ENCODE data around the gene MICALL2.

Gene MICALL2

DNA sequence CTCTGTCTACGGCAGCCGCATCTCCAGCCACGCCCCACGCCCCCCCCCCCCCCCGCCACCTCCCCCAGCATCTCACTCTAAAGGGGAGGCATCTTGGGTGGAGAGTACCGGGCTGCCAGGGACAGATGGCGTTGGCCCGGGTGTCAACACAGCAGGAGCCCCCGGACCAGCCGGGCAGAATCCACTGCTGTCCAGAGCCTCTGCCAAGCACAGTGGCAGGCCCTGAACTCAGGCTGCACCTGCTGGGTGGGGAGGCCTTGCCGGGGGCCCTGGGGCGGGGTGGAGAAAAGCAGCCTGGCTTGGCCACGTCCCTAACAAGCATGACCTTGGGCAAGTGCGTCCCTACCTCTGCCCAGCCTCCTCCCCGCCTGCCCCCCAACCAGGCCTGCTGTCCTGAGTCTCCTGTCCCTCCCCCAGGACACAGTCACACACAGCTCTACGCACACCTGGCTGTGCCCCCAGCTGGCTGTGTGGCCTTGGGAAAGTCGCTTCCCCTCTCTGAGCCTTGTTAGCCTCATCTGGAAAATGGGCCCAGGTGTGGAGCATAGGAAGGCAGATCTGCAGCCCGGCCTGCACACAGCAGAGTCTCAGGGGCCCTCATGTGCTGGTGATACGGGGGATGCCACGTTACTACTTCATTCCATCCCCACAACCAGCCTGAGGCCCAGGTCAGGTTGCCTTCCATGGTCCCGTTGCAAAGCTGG lies 45.2 kb downstream of the MICALL2 start:
- Histone ChIP-seq H3K4me1 (ENCODE audit: control insufficient read depth in 1 of 2, insufficient read depth in 1 of 2, low read depth in 1 of 2, low read length in 1 of 2) (peaks cover 4 to 10% of the 10 kb centered on the region in 2 experiments), H3K27ac (no peak overlapping the region), H3K36me3 (no peaks in the 10 kb centered on the region), H3K4me3 (ENCODE audit: low read depth in 1 of 2, low read length in 1 of 2) (no peak overlapping the region), H3K9me3 (no peaks in the 10 kb centered on the region), H3K27me3 (peaks cover 55% of the 10 kb centered on the region)
- TF ChIP-seq, protein P1, sequence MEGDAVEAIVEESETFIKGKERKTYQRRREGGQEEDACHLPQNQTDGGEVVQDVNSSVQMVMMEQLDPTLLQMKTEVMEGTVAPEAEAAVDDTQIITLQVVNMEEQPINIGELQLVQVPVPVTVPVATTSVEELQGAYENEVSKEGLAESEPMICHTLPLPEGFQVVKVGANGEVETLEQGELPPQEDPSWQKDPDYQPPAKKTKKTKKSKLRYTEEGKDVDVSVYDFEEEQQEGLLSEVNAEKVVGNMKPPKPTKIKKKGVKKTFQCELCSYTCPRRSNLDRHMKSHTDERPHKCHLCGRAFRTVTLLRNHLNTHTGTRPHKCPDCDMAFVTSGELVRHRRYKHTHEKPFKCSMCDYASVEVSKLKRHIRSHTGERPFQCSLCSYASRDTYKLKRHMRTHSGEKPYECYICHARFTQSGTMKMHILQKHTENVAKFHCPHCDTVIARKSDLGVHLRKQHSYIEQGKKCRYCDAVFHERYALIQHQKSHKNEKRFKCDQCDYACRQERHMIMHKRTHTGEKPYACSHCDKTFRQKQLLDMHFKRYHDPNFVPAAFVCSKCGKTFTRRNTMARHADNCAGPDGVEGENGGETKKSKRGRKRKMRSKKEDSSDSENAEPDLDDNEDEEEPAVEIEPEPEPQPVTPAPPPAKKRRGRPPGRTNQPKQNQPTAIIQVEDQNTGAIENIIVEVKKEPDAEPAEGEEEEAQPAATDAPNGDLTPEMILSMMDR (IDR thresholded peaks at IDR 0.05) = no peak

DNA sequence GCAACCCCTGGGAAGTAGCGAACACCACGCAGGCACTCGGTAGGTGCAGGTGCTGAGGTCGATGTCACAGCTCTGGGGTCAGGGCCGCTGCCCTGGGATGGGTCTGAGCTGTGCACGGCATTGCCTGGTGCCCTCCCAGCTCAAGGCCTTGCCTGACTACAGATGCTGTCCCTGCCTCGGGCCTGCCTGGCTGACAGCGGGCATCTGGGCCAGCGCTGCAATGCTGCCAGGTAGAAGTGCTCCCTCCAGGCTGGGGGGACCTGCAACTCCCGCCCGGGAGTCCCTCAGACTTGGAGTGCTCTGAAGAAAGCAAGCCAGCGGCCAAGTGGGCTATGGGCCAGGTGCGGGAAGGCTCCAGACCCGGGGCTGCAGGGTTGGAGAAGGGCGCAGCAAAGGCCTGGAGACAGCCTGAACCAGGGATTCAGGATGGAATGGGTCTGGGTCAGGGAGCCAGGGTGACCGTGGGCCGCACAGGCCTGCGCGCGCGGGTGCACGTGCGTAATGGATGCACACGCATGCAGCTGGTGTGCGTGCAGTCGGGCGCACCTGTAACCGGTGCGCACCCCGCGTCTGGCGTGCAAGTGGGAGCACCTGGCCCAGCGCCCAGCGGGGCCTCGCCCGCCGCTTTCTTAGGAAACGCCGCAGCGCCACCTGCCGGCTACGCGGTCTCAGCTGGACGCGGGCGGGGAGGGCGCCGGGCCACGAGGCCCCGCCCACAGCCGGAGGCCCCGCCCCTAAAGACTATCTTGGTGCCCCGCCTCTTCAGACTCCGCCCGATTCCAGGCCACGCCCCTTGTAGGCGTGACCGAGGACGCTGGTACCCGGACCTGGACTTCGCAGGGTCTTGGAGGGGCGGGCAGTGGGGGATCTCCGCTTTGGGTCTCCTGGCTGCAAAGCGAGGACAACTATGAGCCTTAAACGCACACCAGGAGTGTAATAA lies 46.7 kb downstream of the MICALL2 start:
- H3K27ac ChIP-seq = no peak overlapping the region
- H3K27me3 ChIP-seq = peaks cover 54% of the 10 kb centered on the region
- TF ChIP-seq, protein P1 (IDR thresholded peaks at IDR 0.05) = peak; percentile 40
- no peaks in the 10 kb centered on the region for H3K36me3 ChIP-seq
- H3K4me3 ChIP-seq (ENCODE audit: low read depth in 1 of 2, low read length in 1 of 2) = peak overlapping the region; percentile 10 to 39
- H3K9me3 ChIP-seq = no peaks in the 10 kb centered on the region
- peaks cover 4 to 10% of the 10 kb centered on the region in 2 experiments for H3K4me1 ChIP-seq (ENCODE audit: control insufficient read depth in 1 of 2, insufficient read depth in 1 of 2, low read depth in 1 of 2, low read length in 1 of 2)

DNA sequence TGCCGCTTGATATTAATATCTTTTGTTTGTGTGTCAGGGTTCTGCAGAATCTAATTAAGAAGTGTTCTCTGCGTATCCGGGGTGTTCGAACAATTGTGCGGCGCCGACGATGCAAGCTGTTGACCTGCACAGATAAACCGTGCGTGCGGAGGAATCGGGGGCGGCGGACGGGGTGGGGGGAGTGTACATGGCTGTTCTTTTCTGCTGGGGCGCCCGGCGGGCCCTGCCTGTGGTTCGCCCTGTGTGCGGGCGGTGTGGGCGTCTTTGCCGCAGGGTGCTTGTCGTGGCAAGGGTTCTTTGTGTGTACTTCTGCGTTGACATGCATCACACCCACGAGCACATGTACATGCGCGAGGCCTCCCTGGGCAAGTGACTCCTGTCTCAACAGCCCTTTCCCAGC lies 47.9 kb downstream of the MICALL2 start:
- TF ChIP-seq, protein P1 (IDR thresholded peaks at IDR 0.05) = no peak
- Histone ChIP-seq H3K4me1 (ENCODE audit: control insufficient read depth in 1 of 2, insufficient read depth in 1 of 2, low read depth in 1 of 2, low read length in 1 of 2) (peaks cover 4 to 10% of the 10 kb centered on the region in 2 experiments), H3K4me3 (ENCODE audit: low read depth in 1 of 2, low read length in 1 of 2) (no peak overlapping the region), H3K9me3 (no peaks in the 10 kb centered on the region), H3K27ac (no peak overlapping the region), H3K27me3 (peaks cover 50% of the 10 kb centered on the region), H3K36me3 (no peaks in the 10 kb centered on the region)

DNA sequence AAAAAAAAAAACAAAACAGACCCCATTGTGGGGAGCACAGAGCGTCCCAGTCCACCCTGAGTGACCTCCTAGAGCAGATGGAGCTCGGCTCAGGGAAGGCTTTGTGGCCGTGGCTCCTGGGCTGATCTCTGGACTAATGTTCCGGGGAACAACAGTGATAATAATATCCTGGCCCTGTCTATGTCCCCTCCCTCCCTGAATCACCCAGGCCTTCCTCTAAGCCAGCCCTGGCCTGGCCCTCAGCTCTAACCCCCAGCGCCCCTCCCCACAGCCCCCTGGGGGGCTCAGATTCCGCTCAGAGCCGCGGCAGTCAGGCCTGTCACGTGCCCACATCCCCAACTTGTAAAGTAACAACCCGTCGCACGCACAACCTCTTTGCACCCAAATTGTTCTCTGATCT lies 48.3 kb downstream of the MICALL2 start:
- H3K9me3 ChIP-seq = no peaks in the 10 kb centered on the region
- H3K27me3 ChIP-seq = peaks cover 49% of the 10 kb centered on the region
- TF ChIP-seq, protein P1 (IDR thresholded peaks at IDR 0.05) = no peak
- H3K27ac ChIP-seq = no peak overlapping the region
- no peak overlapping the region for H3K4me3 ChIP-seq (ENCODE audit: low read depth in 1 of 2, low read length in 1 of 2)
- H3K4me1 ChIP-seq (ENCODE audit: control insufficient read depth in 1 of 2, insufficient read depth in 1 of 2, low read depth in 1 of 2, low read length in 1 of 2) = peaks cover 4 to 10% of the 10 kb centered on the region in 2 experiments
- no peaks in the 10 kb centered on the region for H3K36me3 ChIP-seq

DNA sequence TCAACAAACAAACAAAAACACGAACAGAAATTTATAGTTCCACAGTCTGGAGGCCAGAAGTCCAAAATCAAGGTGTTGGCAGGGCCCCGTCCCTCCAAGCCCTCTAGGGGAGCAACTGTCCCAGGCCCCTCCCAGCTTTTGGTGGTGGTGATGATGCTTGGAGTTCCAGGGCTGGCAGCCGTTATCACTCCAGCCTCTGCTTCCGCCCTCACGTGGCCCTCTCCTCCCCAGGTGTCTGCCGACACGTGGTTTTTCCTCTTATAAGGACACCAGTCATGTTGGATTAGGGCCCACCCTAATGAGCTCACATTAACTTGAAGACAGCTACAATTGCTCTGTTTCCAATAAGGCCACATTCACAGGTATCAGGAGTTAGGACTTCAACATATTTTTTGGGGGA lies 49.7 kb downstream of the MICALL2 start:
- TF ChIP-seq, protein P1 (IDR thresholded peaks at IDR 0.05) = no peak
- H3K27ac ChIP-seq = no peak overlapping the region
- H3K4me1 ChIP-seq (ENCODE audit: control insufficient read depth in 1 of 2, insufficient read depth in 1 of 2, low read depth in 1 of 2, low read length in 1 of 2) = peaks cover 4 to 10% of the 10 kb centered on the region in 2 experiments
- no peaks in the 10 kb centered on the region for H3K9me3 ChIP-seq
- no peaks in the 10 kb centered on the region for H3K36me3 ChIP-seq
- H3K27me3 ChIP-seq = peaks cover 60% of the 10 kb centered on the region
- no peak overlapping the region for H3K4me3 ChIP-seq (ENCODE audit: low read depth in 1 of 2, low read length in 1 of 2)
